Measurements from ENCODE around the gene FAT4.

FAT4 gene

GRCh38 chr4:125325733-125326132 lies 11.0 kb downstream of the FAT4 start:
- Histone ChIP-seq H3K27me3 (ENCODE audit: low read length) (no peaks in the 10 kb centered on the region), H3K9me2 (replicated peaks; ENCODE audit: insufficient read depth, low read length) (no peaks in the 10 kb centered on the region), H3K27ac (ENCODE audit: low read depth, low read length) (no peak overlapping the region), H3K79me2 (ENCODE audit: insufficient read depth, low read length) (no peaks in the 10 kb centered on the region), H3K4me2 (ENCODE audit: low read depth, low read length, poor library complexity, severe bottlenecking) (no peak overlapping the region), H3K9ac (ENCODE audit: low read length) (no peak overlapping the region), H3K9me3 (ENCODE audit: insufficient read depth, low read length) (no peaks in the 10 kb centered on the region), H4K20me1 (ENCODE audit: low read depth, low read length) (no peaks in the 10 kb centered on the region), H2AFZ (ENCODE audit: low read depth, low read length, severe bottlenecking) (no peak overlapping the region), H3K36me3 (ENCODE audit: low read length) (no peaks in the 10 kb centered on the region), H3K4me3 (ENCODE audit: insufficient read depth, low read length, poor library complexity, severe bottlenecking) (no peak overlapping the region), H3F3A (ENCODE audit: insufficient read depth) (no peaks in the 10 kb centered on the region)
- TF ChIP-seq CTCF (IDR thresholded peaks at IDR 0.05; ENCODE audit: insufficient read depth, low read length, poor library complexity, severe bottlenecking): no peak
- TF ChIP-seq EZH2phosphoT487 (conservative IDR thresholded peaks at IDR 0.05; ENCODE audit: low read length): no peak

GRCh38 chr4:125331116-125331515 lies 16.4 kb downstream of the FAT4 start:
- H3K79me2 ChIP-seq (ENCODE audit: insufficient read depth, low read length): no peaks in the 10 kb centered on the region
- H3K4me2 ChIP-seq (ENCODE audit: low read depth, low read length, poor library complexity, severe bottlenecking): no peak overlapping the region
- H3K27me3 ChIP-seq (ENCODE audit: low read length): no peaks in the 10 kb centered on the region
- H3K9me3 ChIP-seq (ENCODE audit: insufficient read depth, low read length): no peaks in the 10 kb centered on the region
- no peak overlapping the region for H3K27ac ChIP-seq (ENCODE audit: low read depth, low read length)
- no peaks in the 10 kb centered on the region for H4K20me1 ChIP-seq (ENCODE audit: low read depth, low read length)
- no peaks in the 10 kb centered on the region for H3K36me3 ChIP-seq (ENCODE audit: low read length)
- no peak overlapping the region for H3K9ac ChIP-seq (ENCODE audit: low read length)
- TF ChIP-seq CTCF (IDR thresholded peaks at IDR 0.05; ENCODE audit: insufficient read depth, low read length, poor library complexity, severe bottlenecking) (no peak), EZH2phosphoT487 (conservative IDR thresholded peaks at IDR 0.05; ENCODE audit: low read length) (no peak)
- no peaks in the 10 kb centered on the region for H3K9me2 ChIP-seq (replicated peaks; ENCODE audit: insufficient read depth, low read length)
- H3F3A ChIP-seq (ENCODE audit: insufficient read depth): no peaks in the 10 kb centered on the region
- no peak overlapping the region for H2AFZ ChIP-seq (ENCODE audit: low read depth, low read length, severe bottlenecking)
- H3K4me3 ChIP-seq (ENCODE audit: insufficient read depth, low read length, poor library complexity, severe bottlenecking): no peak overlapping the region

- no peaks in the 10 kb centered on the region for H3K9me2 ChIP-seq (replicated peaks; ENCODE audit: insufficient read depth, low read length)
- no peaks in the 10 kb centered on the region for H3K27me3 ChIP-seq (ENCODE audit: low read length)
- H3K9me3 ChIP-seq (ENCODE audit: insufficient read depth, low read length): no peaks in the 10 kb centered on the region
- no peak overlapping the region for H3K9ac ChIP-seq (ENCODE audit: low read length)
- no peaks in the 10 kb centered on the region for H3F3A ChIP-seq (ENCODE audit: insufficient read depth)
- TF ChIP-seq EZH2phosphoT487 (conservative IDR thresholded peaks at IDR 0.05; ENCODE audit: low read length) (no peak), CTCF (IDR thresholded peaks at IDR 0.05; ENCODE audit: insufficient read depth, low read length, poor library complexity, severe bottlenecking) (no peak)
- H3K4me2 ChIP-seq (ENCODE audit: low read depth, low read length, poor library complexity, severe bottlenecking): no peak overlapping the region
- H2AFZ ChIP-seq (ENCODE audit: low read depth, low read length, severe bottlenecking): no peak overlapping the region
- no peak overlapping the region for H3K4me3 ChIP-seq (ENCODE audit: insufficient read depth, low read length, poor library complexity, severe bottlenecking)
- no peak overlapping the region for H3K27ac ChIP-seq (ENCODE audit: low read depth, low read length)
- H3K79me2 ChIP-seq (ENCODE audit: insufficient read depth, low read length): no peaks in the 10 kb centered on the region
- H4K20me1 ChIP-seq (ENCODE audit: low read depth, low read length): no peaks in the 10 kb centered on the region
- no peaks in the 10 kb centered on the region for H3K36me3 ChIP-seq (ENCODE audit: low read length)
Observed at GRCh38 chr4:125334926-125335325, 20.2 kb downstream of the FAT4 start.

All from SU-DHL-6 (cell line).